Activated naive CD4-positive, alpha-beta T cell treated with anti-CD3 and anti-CD28 coated beads, Interleukin-2, amount 50 U/mL, for 72 hours (primary cell): ENCODE data around the gene ACACA. TPM values are rescaled to one million over a fixed set of nuclear protein-coding genes. Genes with fewer than 3 reads are reported as not detected.
"Not testable (repeated sequence)": the region's sequence is repeated elsewhere in the genome, so short reads cannot be mapped to it uniquely, and the experiment has no call there.

Experiments
- ATAC-seq, 2 donors: fragments of 150-1000 bp; cut with Tn5 transposase; 2 replicates each; pipeline ENCODE4 v1.10.0; 2021; ENCODE audit warnings: mild to moderate bottlenecking in 2 of 2, moderate library complexity in 2 of 2
- DNase-seq, 2 donors: peaks; one replicate each; pipeline ENCODE4 v3.0.0; 2021 to 2022; ENCODE audit warnings: low spot score in 2 of 2
- H3K27ac Mint-ChIP-seq, 2 donors: one replicate each; pipeline ENCODE4 v1.8.0; 2022; ENCODE audit warnings: mild to moderate bottlenecking in 2 of 2, mixed read lengths in 2 of 2
- H3K36me3 Mint-ChIP-seq, 2 donors: one replicate each; pipeline ENCODE4 v1.8.0; 2022; ENCODE audit warnings: mixed read lengths in 2 of 2
- H3K9me3 Mint-ChIP-seq, 2 donors: one replicate each; pipeline ENCODE4 v1.8.0; 2022; ENCODE audit warnings: mixed read lengths in 2 of 2
- total RNA-seq, 2 donors: library from RNA; stranded (reverse); gene quantifications; one replicate each; pipeline ENCODE4 v1.2.3, GENCODE V29; 2022

ACACA gene
- total RNA-seq, 2 donors from 2014 or later, result 47.6 to 59.9 TPM

DNA sequence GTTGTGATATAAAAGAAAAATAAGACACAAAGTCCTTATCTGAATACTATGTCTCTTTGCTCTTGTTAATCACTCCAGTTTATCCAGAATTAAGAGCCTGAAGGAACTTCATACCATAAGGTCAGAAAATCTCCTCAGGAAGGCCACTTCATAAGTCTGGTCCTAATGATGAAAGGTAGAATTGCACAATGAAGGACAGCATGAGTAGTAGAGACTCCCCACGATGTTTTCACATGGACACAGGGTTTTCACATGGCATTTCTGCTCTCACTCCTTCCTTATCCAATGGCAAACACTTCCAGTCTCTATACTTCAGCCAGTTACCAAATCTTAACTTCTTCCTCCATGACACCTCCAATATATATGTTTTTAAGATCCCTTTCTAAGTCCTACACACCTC, 41.0 kb downstream of the ACACA start:
- H3K36me3 Mint-ChIP-seq, result no peaks in the 10 kb centered on the region
- ATAC-seq (no peak), DNase-seq (no peak)
- H3K9me3 Mint-ChIP-seq, result no peaks in the 10 kb centered on the region
- no peak overlapping the region for H3K27ac Mint-ChIP-seq

DNA sequence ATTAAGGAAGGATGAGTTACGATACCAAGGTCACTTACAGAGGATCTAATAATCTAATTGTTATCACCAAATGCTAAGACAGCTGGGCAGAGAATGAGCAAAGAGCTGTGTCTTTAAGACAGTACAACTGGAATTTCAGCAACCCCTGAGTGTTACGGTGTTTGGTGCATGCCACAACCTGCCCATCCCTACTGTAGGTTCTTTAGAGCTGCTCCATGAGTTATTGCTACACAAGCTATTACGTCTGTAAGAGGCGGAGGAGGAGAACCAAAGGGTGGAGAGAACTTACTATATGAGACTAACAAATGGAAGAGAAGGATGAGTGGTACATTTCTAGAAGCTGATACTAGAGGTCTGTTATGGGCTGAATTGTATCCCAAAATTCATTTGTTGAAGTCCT, 45.1 kb downstream of the ACACA start:
- DNase-seq (no peak), ATAC-seq (no peak)
- Mint-ChIP-seq H3K27ac (no peak overlapping the region), H3K9me3 (no peaks in the 10 kb centered on the region), H3K36me3 (no peaks in the 10 kb centered on the region)

DNA sequence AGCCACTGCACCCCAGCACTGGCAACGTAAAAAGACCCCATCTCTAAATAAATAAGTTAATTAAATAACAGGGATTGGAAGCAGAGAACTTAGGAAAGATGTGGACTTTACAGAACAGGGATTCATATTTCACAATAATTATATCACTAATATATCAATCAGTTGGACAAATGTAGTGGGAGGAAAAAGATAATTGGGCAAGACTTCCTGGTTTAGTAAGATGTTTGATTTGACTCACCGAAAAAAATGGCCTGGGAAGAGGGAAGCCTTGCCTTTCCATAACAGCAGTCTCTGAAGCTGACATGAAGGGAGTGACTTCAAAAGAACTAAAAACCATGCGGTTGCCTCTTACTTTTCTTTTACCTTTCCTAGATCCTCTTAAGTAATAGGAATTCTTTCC, 46.0 kb downstream of the ACACA start:
- DNase-seq (no peak), ATAC-seq (no peak)
- Mint-ChIP-seq H3K36me3 (no peaks in the 10 kb centered on the region), H3K27ac (no peak overlapping the region), H3K9me3 (no peaks in the 10 kb centered on the region)

GRCh38 chr17:37359682-37360188, 46.9 kb downstream of the ACACA start:
- Mint-ChIP-seq H3K9me3 (no peaks in the 10 kb centered on the region), H3K27ac (peak overlapping the region; percentile 45 to 74), H3K36me3 (no peaks in the 10 kb centered on the region)
- ATAC-seq (no peak), DNase-seq (no peak)

GRCh38 chr17:37358830-37359681, 47.6 kb downstream of the ACACA start:
- DNase-seq (peak; percentile 94 to 95), ATAC-seq (peak; percentile 95 to 97)
- H3K9me3 Mint-ChIP-seq, result no peaks in the 10 kb centered on the region
- H3K36me3 Mint-ChIP-seq, result no peaks in the 10 kb centered on the region
- H3K27ac Mint-ChIP-seq, result peak overlapping the region; percentile 45 to 93

DNA sequence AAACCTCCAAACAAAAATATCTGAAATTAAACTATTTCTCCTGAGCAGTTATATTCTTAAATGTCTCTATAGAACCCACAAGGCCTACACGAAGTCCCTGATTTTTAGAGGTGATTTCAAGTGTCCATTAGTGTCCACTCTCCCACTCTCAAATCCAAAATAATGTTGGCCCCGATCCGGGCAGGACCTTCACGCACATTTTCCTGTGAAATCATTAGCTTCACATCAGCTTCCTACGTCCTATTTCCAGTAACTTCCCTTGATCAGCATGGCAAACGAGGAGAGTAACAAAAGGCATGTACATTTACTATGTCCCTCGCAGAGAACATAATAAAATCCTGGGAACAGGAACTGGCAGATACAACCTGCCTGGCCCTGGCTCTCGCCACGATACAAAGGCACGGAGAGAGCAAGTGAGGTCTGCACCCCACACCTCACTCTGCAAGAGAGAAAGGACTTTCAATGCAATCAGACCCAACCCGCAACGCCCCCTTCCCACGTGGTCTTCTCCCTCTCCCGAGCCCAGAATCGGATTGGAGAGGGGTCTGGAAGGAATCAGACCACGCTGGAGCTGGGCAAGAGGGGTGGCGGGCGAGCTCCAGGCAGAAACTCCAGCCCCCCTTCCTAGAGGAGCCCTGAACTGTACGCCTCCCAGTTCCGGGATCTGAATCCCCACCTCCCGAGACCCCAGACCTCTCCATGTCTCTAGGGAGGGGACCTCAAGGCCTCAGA, 48.4 kb downstream of the ACACA start:
- peak in 1 of 2 donors; percentile 49 for DNase-seq
- Mint-ChIP-seq H3K27ac (peak overlapping the region; percentile 45 to 93), H3K9me3 (no peaks in the 10 kb centered on the region), H3K36me3 (no peaks in the 10 kb centered on the region)
- ATAC-seq, result peak; percentile 8 to 10

GRCh38 chr17:37356796-37357569, 49.7 kb downstream of the ACACA start:
- ATAC-seq, H3K36me3 Mint-ChIP-seq, H3K27ac Mint-ChIP-seq, H3K9me3 Mint-ChIP-seq, DNase-seq: not testable (repeated sequence)

- DNase-seq, H3K9me3 Mint-ChIP-seq, ATAC-seq, H3K27ac Mint-ChIP-seq: not testable (repeated sequence)
- peaks cover 6 to 19% of the 10 kb centered on the region in 2 donors for H3K36me3 Mint-ChIP-seq
Observed at GRCh38 chr17:37346863-37347402, 59.7 kb downstream of the ACACA start.

GRCh38 chr17:37344519-37344918, 62.1 kb downstream of the ACACA start:
- ATAC-seq, result peak in 1 of 2 donors; percentile 92
- Mint-ChIP-seq H3K27ac (no peak overlapping the region), H3K36me3 (peaks cover 6 to 19% of the 10 kb centered on the region in 2 donors), H3K9me3 (no peaks in the 10 kb centered on the region)
- DNase-seq, result no peak

DNA sequence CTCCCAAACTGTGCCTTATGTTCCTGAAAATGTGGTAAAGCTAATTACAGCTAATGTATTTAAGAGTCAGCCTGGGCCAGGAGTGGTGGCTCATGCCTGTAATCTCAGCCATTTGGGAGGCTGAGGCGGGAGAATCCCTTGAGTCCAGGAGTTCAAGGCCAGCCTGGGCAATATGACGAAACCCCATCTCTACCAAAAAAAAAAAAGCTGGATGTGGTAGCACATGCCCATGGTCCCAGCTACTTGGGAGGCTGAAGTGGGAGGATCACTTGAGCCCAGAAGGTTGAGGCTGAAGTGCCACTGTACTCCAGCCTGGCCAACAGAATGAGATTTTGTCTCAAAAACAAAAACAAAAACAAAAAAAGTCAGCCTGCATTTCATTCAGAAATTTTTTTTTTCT, 64.0 kb downstream of the ACACA start:
- DNase-seq (no peak), ATAC-seq (no peak)
- Mint-ChIP-seq H3K36me3 (peaks cover 6 to 25% of the 10 kb centered on the region in 2 donors), H3K27ac (no peak overlapping the region), H3K9me3 (no peaks in the 10 kb centered on the region)

DNA sequence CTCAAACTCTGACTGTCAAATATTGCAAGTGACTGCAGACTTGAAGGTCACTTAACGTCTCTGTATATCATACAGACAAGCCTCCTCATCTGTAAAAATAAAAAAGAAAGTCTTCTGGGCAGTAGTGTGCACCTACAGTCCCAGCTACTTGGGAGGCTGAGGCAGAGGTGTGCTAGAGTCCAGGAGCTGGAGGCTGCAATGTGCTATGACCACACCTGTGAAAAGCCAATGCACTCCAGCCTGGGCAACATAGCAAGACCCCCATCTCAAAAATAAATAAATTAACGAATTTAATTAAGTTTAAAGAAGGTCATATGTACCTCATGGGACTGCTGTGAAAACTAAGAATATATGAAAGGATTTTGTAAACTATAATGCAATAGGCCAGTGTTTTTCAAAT, 65.8 kb downstream of the ACACA start:
- no peak for DNase-seq
- Mint-ChIP-seq H3K27ac (no peak overlapping the region), H3K36me3 (peaks cover 6 to 13% of the 10 kb centered on the region in 2 donors), H3K9me3 (no peaks in the 10 kb centered on the region)
- ATAC-seq, result no peak

GRCh38 chr17:37339321-37339720, 67.3 kb downstream of the ACACA start:
- ATAC-seq, result no peak
- peaks cover 0 to 6% of the 10 kb centered on the region in 2 donors for H3K36me3 Mint-ChIP-seq
- no peak overlapping the region for H3K27ac Mint-ChIP-seq
- no peak for DNase-seq
- H3K9me3 Mint-ChIP-seq, result no peaks in the 10 kb centered on the region

DNA sequence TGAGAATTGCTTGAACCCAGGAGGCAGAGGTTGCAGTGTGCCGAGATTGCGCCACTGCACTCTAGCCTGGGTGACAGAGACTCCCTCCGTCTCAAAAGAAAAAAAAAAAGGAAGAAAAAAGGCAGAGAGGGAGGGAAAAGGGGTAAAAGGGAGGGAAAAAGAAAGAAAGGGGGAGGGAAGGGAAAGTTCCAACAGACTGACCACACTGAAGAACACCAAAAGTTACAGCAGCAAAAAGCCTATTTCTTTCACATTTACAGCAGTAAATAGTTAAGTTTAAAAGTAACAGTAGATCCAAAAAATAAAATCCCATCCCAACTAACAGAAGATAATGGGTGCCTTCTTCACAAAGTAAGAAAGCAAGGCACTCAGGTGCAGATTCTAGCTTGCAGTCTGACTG, 67.8 kb downstream of the ACACA start:
- H3K27ac Mint-ChIP-seq, result no peak overlapping the region
- DNase-seq (no peak), ATAC-seq (no peak)
- H3K36me3 Mint-ChIP-seq, result peaks cover 0 to 6% of the 10 kb centered on the region in 2 donors
- no peaks in the 10 kb centered on the region for H3K9me3 Mint-ChIP-seq

- H3K9me3 Mint-ChIP-seq, result no peaks in the 10 kb centered on the region
- peaks cover 0 to 5% of the 10 kb centered on the region in 2 donors for H3K36me3 Mint-ChIP-seq
- no peak for ATAC-seq
- H3K27ac Mint-ChIP-seq, result no peak overlapping the region
- DNase-seq, result no peak
Observed at GRCh38 chr17:37327341-37328090, 79.1 kb downstream of the ACACA start.

- DNase-seq (no peak), ATAC-seq (no peak)
- no peak overlapping the region for H3K27ac Mint-ChIP-seq
- no peaks in the 10 kb centered on the region for H3K9me3 Mint-ChIP-seq
- H3K36me3 Mint-ChIP-seq, result peaks cover 0 to 5% of the 10 kb centered on the region in 2 donors
Observed at GRCh38 chr17:37322826-37323561, 83.6 kb downstream of the ACACA start.
